IPS DF 4.7 (cell line): ENCODE results near the gene PRR3.

Source experiments
- DNase-seq: peaks from one replicate; pipeline ENCODE4 v3.0.0-alpha.2; 2013; ENCODE audit warnings: low spot score; ENCODE audit errors: extremely low read depth

The PRR3 gene

DNA sequence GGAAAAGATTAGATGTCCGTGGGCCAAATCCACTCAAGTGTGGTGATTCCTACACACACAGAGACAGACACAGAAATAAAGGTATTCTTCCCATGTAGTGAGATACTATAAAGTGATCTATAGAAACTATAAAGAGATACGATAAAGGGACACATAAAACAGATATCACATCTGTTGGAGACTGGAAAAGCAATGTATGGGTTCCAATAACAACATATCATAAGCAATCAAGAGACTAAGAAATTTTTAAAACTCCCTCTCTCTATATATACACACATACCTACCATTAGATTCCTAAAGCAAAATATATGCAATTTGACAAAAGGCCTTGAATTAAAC is 54.7 kb downstream of the PRR3 start:
- no peak for DNase-seq

DNA sequence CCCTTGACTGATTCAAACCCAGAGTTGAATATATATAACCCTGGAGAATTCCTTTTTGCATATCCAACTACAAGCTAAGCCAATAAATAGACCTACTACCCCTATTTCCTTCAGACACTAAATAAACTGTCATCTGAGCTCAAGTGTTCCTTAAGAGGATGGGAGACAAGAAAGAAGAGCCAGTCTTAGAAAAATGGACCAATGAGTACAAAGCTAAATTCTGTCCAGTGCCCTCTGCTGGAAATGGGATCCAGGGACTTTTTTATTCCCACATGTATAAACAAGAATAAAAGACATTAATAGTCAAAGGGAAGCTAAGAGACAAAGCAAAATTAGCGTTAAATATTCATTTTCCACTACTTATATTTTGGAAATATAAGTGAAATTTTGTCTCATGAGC is 55.1 kb downstream of the PRR3 start:
- no peak for DNase-seq

DNA sequence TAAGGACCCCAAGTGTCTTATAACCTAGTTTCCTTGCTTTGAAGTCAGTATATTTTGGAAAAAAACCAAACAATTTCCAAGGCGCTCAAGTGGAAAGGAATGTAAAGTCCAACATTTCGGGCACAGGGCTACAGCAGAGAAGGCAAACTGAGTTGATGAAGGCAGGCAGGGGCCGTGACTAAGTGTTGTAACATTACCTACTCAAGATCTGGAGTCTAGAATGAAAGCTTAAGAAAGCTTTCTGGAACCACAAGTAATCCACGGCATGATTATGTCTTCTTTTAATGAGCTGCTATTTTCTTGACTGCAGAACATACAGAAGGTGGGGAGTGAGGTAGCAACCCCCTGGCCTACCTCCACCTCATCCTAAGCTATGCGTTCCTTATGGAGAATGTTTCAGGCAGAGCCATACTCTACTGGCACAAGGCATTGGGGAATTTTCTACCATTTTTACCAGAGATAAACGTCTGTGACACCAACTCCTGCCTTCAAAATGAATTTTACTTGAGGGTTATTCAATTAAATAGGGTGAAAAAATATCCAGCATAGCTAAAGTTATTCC is 55.7 kb downstream of the PRR3 start:
- no peak for DNase-seq
